PC-9 (cell line): ENCODE data around the gene EXD3.

Source experiments
- CTCF ChIP-seq: fragments of 200-600 bp; sonication (generic); conservative IDR thresholded peaks from 2 replicates; pipeline ENCODE4 v1.6.1; 2017; ENCODE audit warnings: mixed run types, antibody characterized with exemption, mild to moderate bottlenecking, moderate library complexity
- EZH2 ChIP-seq: fragments of 200-600 bp; sonication (generic); IDR thresholded peaks from 2 replicates; pipeline ENCODE4 v1.8.0; 2017; ENCODE audit warnings: antibody characterized with exemption, low read depth

- no peak for TF ChIP-seq CTCF
- no peak for TF ChIP-seq EZH2
These were observed 13.2 kb upstream of the EXD3 start for GRCh38 chr9:137435980-137436760.
